H54 (cell line): Measurements from ENCODE around the gene EIF3F.

Experiments used
- DNase-seq: peaks from one replicate; pipeline ENCODE4 v3.0.0; 2011; ENCODE audit warnings: low spot score, mixed read lengths; ENCODE audit not compliant: insufficient read length
- FAIRE-seq: peaks from 3 replicates; lab custom pipeline; 2011; peaks lifted over from hg19 to GRCh38; lab: Jason Lieb, UNC
- POLR2A ChIP-seq: IDR thresholded peaks from 2 replicates; pipeline ENCODE4 v1.6.1; 2011; ENCODE audit warnings: low read depth, mild to moderate bottlenecking, low read length

Gene EIF3F

GRCh38 chr11:8006349-8006977 lies 19.3 kb downstream of the EIF3F start:
- DNase-seq (peak; percentile 73), FAIRE-seq (peak; percentile 61)
- TF ChIP-seq POLR2A, result no peak

GRCh38 chr11:8008212-8008611 lies 21.1 kb downstream of the EIF3F start:
- TF ChIP-seq POLR2A, result no peak
- DNase-seq (no peak), FAIRE-seq (no peak)

- no peak for TF ChIP-seq POLR2A
These were observed 22.7 kb downstream of the EIF3F start for GRCh38 chr11:8009856-8010255.

GRCh38 chr11:8011371-8011770 lies 24.2 kb downstream of the EIF3F start:
- TF ChIP-seq POLR2A, result no peak
- no peak for DNase-seq
- no peak for FAIRE-seq

More at GRCh38 chr11:8009856-8010255, 22.7 kb downstream of the EIF3F start:
- DNase-seq (no peak), FAIRE-seq (no peak)

- FAIRE-seq (peak; percentile 50), DNase-seq (peak; percentile 57)
- TF ChIP-seq POLR2A, result no peak
These were observed 24.9 kb downstream of the EIF3F start for GRCh38 chr11:8011981-8012444.

- TF ChIP-seq POLR2A, result no peak
- FAIRE-seq (no peak), DNase-seq (no peak)
These were observed 26.7 kb downstream of the EIF3F start for GRCh38 chr11:8013833-8014232.

- FAIRE-seq, result no peak
- TF ChIP-seq POLR2A, result no peak
- no peak for DNase-seq
These were observed 28.7 kb downstream of the EIF3F start for GRCh38 chr11:8015753-8016239.

GRCh38 chr11:8016440-8016839 lies 29.3 kb downstream of the EIF3F start:
- no peak for FAIRE-seq
- TF ChIP-seq POLR2A, result no peak
- no peak for DNase-seq

GRCh38 chr11:8017071-8017470 lies 29.9 kb downstream of the EIF3F start:
- no peak for TF ChIP-seq POLR2A
- DNase-seq, result no peak
- FAIRE-seq, result no peak

GRCh38 chr11:8017894-8018483 lies 30.9 kb downstream of the EIF3F start:
- DNase-seq (no peak), FAIRE-seq (no peak)
- no peak for TF ChIP-seq POLR2A

GRCh38 chr11:8018484-8019313 lies 31.6 kb downstream of the EIF3F start:
- FAIRE-seq (no peak), DNase-seq (peak; percentile 75)
- no peak for TF ChIP-seq POLR2A

GRCh38 chr11:8019314-8020243 lies 32.4 kb downstream of the EIF3F start:
- DNase-seq, result peak; percentile 48
- TF ChIP-seq POLR2A, result no peak
- FAIRE-seq, result no peak

GRCh38 chr11:8020244-8020597 lies 33.1 kb downstream of the EIF3F start:
- DNase-seq, result no peak
- no peak for TF ChIP-seq POLR2A
- no peak for FAIRE-seq

GRCh38 chr11:8021920-8022319 lies 34.8 kb downstream of the EIF3F start:
- FAIRE-seq, result no peak
- DNase-seq, result no peak
- no peak for TF ChIP-seq POLR2A
